Activated naive CD4-positive, alpha-beta T cell treated with anti-CD3 and anti-CD28 coated beads, Interleukin-2, amount 50 U/mL, for 72 hours (primary cell): ENCODE results near the gene IP6K3. TPM values are rescaled to one million over a fixed set of nuclear protein-coding genes. Genes with fewer than 3 reads are reported as not detected.

Experiments
- ATAC-seq, 2 donors: fragments of 150-1000 bp; cut with Tn5 transposase; 2 replicates each; pipeline ENCODE4 v1.10.0; 2021; ENCODE audit warnings: mild to moderate bottlenecking in 2 of 2, moderate library complexity in 2 of 2
- DNase-seq, 2 donors: peaks; one replicate each; pipeline ENCODE4 v3.0.0; 2021 to 2022; ENCODE audit warnings: low spot score in 2 of 2
- H3K27ac Mint-ChIP-seq, 2 donors: one replicate each; pipeline ENCODE4 v1.8.0; 2022; ENCODE audit warnings: mild to moderate bottlenecking in 2 of 2, mixed read lengths in 2 of 2
- H3K36me3 Mint-ChIP-seq, 2 donors: one replicate each; pipeline ENCODE4 v1.8.0; 2022; ENCODE audit warnings: mixed read lengths in 2 of 2
- H3K9me3 Mint-ChIP-seq, 2 donors: one replicate each; pipeline ENCODE4 v1.8.0; 2022; ENCODE audit warnings: mixed read lengths in 2 of 2
- total RNA-seq, 2 donors: library from RNA; stranded (reverse); gene quantifications; one replicate each; pipeline ENCODE4 v1.2.3, GENCODE V29; 2022

Gene IP6K3
- total RNA-seq, 2 donors from 2014 or later: not detected

DNA sequence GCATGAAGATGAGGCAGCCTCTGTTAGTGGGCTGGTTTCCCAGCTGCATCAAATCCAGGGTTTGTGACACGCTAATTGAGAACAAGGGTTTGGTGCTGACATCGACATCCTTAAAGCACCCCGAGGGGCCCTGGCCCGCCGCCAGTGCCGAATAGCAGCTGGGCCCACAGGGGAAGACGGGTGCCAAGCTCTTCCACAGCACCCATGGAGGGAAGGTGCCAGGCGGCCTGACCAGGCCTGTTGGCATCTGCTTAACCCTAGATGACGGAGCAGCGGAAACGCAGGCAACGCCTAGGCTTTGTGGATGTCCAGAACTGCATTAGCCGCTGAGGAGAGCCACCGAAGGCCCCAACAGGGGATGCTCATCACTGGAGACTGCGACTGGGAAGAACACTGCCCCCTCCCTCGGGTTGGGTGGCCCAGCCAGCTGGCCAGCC is 51.2 kb downstream of the IP6K3 start:
- ATAC-seq: no peak
- no peak for DNase-seq
- peak overlapping the region; percentile 22 to 93 for H3K27ac Mint-ChIP-seq
- H3K9me3 Mint-ChIP-seq: no peaks in the 10 kb centered on the region
- peaks cover 12 to 24% of the 10 kb centered on the region in 2 donors for H3K36me3 Mint-ChIP-seq

DNA sequence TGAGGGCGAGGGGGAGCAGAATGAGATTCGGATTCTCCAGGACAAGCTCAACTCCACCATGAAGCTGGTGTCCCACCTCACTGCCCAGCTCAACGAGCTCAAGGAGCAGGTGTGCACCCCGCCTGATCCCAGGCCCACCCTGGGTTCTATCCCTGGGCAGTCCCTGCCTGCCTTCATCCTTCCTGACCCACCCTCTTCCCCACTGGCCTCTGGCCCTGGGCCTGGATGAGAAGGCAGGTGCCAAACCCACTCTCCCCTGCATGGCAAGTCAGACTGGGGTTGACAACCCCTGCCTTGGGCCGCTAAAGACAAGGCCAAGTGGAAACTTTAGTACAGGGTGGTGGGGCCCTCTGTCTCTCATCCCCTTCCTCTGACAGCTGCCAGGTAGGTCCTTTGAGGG is 51.7 kb downstream of the IP6K3 start:
- peak in 1 of 2 donors; percentile 4 for ATAC-seq
- peaks cover 12 to 24% of the 10 kb centered on the region in 2 donors for H3K36me3 Mint-ChIP-seq
- peak overlapping the region; percentile 93 to 95 for H3K27ac Mint-ChIP-seq
- H3K9me3 Mint-ChIP-seq: no peaks in the 10 kb centered on the region
- no peak for DNase-seq

- Mint-ChIP-seq H3K27ac (peak overlapping the region; percentile 93 to 95), H3K36me3 (peaks cover 13 to 24% of the 10 kb centered on the region in 2 donors), H3K9me3 (no peaks in the 10 kb centered on the region)
- ATAC-seq: peak; percentile 66 to 75
- DNase-seq: peak; percentile 32 to 84
Observed at GRCh38 chr6:33694401-33694931, 52.2 kb downstream of the IP6K3 start.

DNA sequence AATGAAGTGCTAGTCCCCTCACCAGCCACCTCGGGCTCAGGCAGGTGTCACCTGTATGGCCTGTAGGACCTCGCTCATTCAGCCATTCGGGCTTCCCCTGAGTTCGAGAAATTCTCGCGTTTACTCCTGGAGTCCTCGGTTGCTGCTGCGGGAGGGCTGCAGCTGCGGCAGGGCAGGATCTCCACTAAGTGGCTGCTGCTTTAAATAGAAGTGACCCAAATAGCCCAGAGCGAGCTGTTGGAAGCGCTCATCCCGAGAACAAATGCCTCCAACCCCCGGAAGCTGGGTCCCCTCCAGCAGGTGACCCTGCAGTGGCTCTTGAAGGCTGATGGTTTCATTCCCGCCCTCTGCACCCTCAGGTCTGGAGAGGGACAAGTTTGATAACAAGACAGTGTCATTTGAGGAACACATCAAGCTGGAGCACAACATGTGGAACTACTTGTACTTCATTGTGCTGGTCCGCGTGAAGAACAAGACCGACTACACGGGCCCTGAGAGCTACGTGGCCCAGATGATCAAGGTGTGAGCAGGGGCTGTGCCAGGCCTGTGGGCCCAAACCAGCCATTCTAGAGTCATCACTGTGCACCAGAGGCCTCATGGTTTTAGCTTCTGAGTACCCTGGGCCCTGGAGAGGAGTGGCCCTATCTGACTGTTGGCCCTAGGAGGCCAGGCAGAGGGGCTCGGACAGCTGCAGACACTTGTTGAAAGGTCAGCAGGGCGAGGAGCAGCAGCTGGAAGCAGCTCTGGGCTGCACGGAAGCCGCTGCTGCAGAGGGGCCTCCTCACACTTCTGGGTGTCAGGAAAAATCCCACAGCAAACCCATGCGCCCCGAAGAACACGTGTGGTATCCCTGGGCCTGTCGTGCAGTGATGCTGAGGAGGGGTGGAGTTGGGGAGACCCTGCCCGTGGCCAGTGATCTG is 53.3 kb downstream of the IP6K3 start:
- Mint-ChIP-seq H3K27ac (peak overlapping the region; percentile 93 to 95), H3K9me3 (no peaks in the 10 kb centered on the region), H3K36me3 (peaks cover 17 to 25% of the 10 kb centered on the region in 2 donors)
- DNase-seq (no peak), ATAC-seq (no peak)

DNA sequence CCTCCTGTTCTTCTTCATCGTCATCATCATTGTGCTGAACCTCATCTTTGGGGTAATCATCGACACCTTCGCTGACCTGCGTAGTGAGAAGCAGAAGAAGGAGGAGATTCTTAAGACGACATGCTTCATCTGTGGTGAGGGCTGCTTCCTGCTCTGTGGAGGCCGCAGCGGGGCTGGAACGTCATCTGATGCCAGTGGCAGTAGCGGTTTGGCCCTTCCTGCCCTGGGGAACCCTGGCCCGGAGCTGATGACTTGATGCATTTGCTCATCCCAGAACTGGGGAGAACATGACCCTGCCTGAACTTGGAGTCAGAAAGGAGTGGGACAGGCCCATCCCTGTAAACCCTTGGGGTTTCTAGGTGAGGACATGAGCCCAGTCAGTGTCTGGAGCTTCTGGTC is 53.9 kb downstream of the IP6K3 start:
- Mint-ChIP-seq H3K27ac (peak overlapping the region; percentile 93 to 96), H3K9me3 (no peaks in the 10 kb centered on the region), H3K36me3 (peaks cover 17 to 25% of the 10 kb centered on the region in 2 donors)
- ATAC-seq (peak; percentile 47 to 82), DNase-seq (peak; percentile 42 to 90)

DNA sequence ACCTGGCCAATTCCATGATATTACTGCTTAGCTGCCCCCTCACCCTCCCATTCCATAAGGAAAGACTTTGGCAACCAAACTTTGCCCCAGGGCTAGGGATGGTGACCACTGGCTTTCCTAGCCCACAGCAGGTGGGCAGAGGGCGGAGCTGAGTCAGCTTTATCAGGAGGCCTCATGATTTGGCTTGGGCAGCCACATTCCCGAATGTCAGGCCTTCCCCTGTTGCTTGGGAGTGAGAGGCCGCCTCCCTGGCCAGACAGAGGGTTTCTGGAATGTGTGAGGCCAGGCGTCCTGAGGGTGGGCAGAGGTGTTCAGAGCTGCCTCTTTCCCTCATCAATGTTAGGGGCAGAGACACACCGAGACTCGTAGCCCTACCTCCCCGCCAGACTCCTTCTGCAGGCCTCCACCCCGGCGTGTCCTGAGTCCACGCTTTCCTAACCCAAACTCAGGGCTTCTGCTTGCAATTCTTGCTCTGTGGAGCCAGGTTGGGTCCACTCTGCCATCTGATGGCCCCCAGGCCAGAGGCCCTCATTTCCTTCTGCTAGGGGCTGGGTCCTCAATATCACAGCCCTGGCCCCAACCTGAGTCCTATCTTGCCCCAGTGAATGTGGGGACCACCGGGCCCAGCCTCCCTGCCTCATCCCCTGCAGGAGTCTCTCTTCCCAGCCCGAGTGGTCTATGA is 54.5 kb downstream of the IP6K3 start:
- peak in 1 of 2 donors; percentile 8 for ATAC-seq
- Mint-ChIP-seq H3K9me3 (no peaks in the 10 kb centered on the region), H3K27ac (peak overlapping the region; percentile 93 to 96), H3K36me3 (peaks cover 17 to 19% of the 10 kb centered on the region in 2 donors)
- no peak for DNase-seq

DNA sequence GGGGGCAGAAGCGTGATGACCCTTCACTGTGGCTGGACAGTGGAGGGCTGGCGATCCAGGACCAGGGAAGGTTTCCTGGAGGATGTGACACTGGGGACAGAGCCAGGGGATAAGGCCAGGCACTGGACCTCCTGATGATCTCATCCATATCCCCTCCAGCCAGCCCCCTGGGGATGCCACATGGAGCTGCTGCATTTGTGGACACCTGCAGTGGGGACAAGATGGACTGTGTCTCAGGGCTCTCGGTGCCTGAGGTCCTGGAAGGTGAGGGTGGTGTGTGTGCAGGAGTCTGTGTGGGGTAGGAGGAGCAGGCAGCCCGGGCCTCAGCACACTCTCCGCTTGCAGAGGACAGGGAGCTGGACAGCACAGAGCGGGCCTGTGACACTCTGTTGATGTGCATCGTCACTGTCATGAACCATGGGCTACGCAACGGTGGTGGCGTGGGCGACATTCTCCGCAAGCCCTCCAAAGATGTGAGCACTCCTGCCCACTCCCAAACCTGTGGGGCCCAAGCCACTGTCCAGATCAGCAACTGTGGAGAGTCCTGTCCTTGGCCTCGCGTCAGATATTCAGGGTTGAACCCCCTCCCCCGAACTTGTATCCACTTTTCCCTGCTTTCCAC is 55.1 kb downstream of the IP6K3 start:
- peak overlapping the region; percentile 80 to 93 for H3K27ac Mint-ChIP-seq
- DNase-seq (no peak), ATAC-seq (no peak)
- H3K9me3 Mint-ChIP-seq: no peaks in the 10 kb centered on the region
- H3K36me3 Mint-ChIP-seq: peaks cover 17 to 20% of the 10 kb centered on the region in 2 donors

GRCh38 chr6:33690766-33691165 is 55.9 kb downstream of the IP6K3 start:
- no peak for ATAC-seq
- H3K9me3 Mint-ChIP-seq: no peaks in the 10 kb centered on the region

DNA sequence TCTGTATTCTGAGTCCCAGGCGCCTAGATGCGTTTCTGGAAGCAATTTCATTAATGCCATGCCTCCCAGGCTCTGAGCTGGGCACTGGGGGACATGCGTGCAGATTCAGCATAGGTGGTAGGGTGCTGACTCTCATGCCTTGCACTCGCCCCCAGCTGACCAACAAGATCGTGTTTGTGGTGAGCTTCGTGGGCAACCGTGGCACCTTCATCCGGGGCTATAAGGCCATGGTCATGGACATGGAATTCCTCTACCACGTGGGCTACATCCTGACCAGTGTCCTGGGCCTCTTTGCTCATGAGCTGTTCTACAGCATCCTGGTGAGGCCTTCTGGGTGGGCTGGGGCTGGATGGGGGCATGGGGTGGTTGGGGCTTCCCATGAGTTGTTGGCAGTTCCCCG is 56.8 kb downstream of the IP6K3 start:
- DNase-seq (no peak), ATAC-seq (no peak)
- no peaks in the 10 kb centered on the region for H3K9me3 Mint-ChIP-seq
- H3K36me3 Mint-ChIP-seq: peaks cover 17 to 24% of the 10 kb centered on the region in 2 donors
- peak overlapping the region in 1 of 2 donors; percentile 58 for H3K27ac Mint-ChIP-seq

More at GRCh38 chr6:33690766-33691165, 55.9 kb downstream of the IP6K3 start:
- Mint-ChIP-seq H3K36me3 (peaks cover 17 to 24% of the 10 kb centered on the region in 2 donors), H3K27ac (peak overlapping the region in 1 of 2 donors; percentile 93)
- no peak for DNase-seq

GRCh38 chr6:33689148-33689494 is 57.6 kb downstream of the IP6K3 start:
- Mint-ChIP-seq H3K9me3 (no peaks in the 10 kb centered on the region), H3K36me3 (peaks cover 17 to 24% of the 10 kb centered on the region in 2 donors), H3K27ac (peak overlapping the region; percentile 57 to 58)
- no peak for DNase-seq
- no peak for ATAC-seq

DNA sequence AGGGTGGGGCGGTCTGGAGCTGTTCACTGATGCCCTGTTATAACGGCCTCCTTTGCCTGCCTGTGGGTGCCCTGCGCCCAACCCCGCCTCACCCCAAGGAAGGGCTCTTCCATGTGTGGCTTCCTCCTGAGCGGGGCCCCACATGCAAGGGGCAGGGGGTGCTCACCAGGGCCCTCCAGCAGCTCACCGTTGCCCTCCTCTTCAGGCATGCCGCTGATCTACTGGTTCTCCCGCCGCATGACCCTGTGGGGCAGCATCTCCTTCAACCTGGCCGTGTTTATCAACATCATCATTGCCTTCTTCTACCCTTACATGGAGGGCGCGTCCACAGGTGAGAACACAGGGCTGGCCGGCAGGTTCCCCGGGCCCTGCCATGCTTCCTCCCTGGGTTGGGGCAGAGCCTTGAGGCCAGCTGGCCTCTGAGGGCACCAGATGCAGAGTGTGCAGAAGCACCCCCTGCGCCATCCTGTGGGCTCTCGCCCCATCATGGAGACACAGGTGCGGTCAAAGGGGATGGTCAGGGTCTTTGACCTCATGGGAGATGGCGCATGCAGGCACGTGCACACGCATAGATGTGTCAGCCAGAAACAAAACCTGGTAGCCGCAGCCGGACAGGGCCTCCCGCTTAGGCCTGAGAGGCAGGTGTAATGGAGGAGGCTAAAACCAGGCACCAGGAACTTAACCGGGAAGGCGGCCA is 58.1 kb downstream of the IP6K3 start:
- Mint-ChIP-seq H3K9me3 (no peaks in the 10 kb centered on the region), H3K27ac (peak overlapping the region in 1 of 2 donors; percentile 58), H3K36me3 (peaks cover 17 to 24% of the 10 kb centered on the region in 2 donors)
- DNase-seq (no peak), ATAC-seq (no peak)

GRCh38 chr6:33688006-33688405 is 58.7 kb downstream of the IP6K3 start:
- no peak for ATAC-seq

DNA sequence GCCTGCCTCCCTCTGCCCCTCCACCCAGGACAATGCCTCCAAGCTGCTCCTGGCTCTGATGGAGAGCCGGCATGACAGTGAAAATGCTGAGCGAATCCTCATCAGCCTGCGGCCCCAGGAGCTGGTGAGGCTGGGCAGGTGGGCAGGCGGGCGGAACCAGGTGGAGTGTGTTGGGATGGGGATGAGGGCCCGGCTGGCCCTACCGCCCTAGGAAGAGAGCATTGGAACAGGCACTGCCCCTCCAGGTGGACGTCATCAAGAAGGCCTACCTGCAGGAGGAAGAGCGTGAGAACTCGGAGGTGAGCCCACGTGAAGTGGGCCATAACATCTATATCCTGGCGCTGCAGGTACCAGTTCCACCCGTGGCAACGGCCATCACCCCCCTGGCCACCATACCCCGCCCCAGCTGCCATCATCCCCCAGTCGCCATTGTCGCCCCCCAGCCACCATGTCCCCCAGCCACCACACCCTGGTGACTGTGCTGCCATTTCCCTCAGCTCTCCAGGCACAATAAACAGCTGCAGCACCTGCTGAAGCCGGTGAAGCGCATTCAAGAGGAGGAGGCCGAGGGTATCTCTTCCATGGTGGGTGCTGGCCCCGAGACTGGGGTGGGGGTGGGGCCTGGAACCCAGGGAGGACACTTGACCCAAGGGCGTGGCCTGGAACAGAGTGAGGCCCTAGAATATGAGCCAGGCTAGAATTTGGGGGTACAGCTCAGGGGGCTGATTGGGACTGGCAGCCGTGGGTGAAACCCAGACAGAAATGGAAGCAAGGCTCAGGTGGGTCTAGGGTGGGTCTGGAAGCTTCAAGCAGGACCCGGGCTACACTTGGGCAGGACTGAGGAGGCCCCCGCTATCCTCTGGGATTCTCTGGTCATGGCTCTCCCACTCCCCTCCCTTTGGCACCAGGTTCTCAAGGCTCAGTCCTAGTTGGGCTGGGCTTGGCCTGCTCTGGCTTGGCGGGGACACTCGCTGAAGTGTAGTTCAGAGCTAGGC is 59.4 kb downstream of the IP6K3 start:
- H3K27ac Mint-ChIP-seq: no peak overlapping the region
- DNase-seq: no peak
- H3K9me3 Mint-ChIP-seq: no peaks in the 10 kb centered on the region
- no peak for ATAC-seq
- peaks cover 8 to 12% of the 10 kb centered on the region in 2 donors for H3K36me3 Mint-ChIP-seq

More at GRCh38 chr6:33688006-33688405, 58.7 kb downstream of the IP6K3 start:
- no peak overlapping the region for H3K27ac Mint-ChIP-seq
- H3K9me3 Mint-ChIP-seq: no peaks in the 10 kb centered on the region
- no peak for DNase-seq
- peaks cover 15 to 19% of the 10 kb centered on the region in 2 donors for H3K36me3 Mint-ChIP-seq

- ATAC-seq (no peak), DNase-seq (no peak)
- Mint-ChIP-seq H3K36me3 (peaks cover 5 to 10% of the 10 kb centered on the region in 2 donors), H3K9me3 (no peaks in the 10 kb centered on the region), H3K27ac (peak overlapping the region in 1 of 2 donors; percentile 89)
Observed at GRCh38 chr6:33686225-33686924, 60.3 kb downstream of the IP6K3 start.
